ENCODE data around the gene GPR183.

The GPR183 gene

DNA sequence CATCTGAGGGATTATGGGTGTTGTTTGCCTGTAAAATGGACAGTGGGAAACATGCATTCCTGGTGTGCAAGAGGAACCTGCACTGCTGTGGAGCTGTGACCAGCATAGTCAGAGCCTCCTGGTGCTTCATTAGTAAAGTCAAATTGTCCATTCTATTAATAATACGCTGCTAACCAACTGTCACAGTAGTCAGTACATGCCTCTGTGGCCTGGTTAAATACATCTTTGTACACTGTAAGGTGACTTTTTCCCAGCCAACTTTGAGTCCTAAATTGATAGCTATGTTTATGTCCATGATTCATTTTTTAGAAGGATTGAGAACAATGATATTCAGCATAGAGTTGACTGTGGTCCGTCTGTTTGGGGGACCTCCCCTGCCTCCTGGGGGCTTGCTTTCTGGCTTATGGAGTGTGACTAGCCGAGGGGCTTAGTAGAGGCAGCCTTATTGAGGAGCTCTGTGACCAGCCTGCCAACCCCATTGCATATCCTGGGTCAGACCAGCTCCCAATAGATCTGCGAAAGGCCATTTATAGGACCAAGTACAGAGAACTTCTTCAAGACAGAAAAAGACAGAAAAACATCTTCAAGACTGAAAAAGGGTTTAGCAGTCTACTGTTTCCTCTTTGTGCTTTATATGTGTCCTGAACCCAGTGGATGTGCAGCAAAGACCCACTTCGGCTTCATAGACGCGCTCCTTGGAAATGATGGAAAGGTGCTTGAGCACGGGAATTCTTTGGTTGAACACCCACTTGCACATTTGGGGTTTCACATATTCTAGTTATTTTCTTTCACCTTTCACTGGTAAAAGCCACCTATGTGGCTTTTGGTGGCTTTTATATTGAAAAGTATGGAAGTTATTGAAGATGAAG is 4.3 kb downstream of the GPR183 start:
- POLR2A ChIA-PET = no interaction called here

GRCh38 chr13:99301913-99302636 is 5.1 kb downstream of the GPR183 start:
- ChIA-PET POLR2A (no interaction called here), CTCF (interaction anchor here (1.2 to 13.9 kb wide), 4 partner anchors 32 to 140 kb away, joined by 3 to 93 read pairs (median 4); no protein-coding TSS in a partner anchor)
- no peak for DNase-seq (ENCODE audit: low read depth, low spot score)
- no peak overlapping the region for H3K4me3 ChIP-seq (ENCODE audit: low read depth, low read length)
- no peak for TF ChIP-seq CTCF (IDR thresholded peaks at IDR 0.05; ENCODE audit: insufficient read depth, low read length, missing control alignments)

More for the DNA sequence above, 4.3 kb downstream of the GPR183 start:
- CTCF ChIA-PET = interaction anchor here (1.2 to 13.9 kb wide), 5 partner anchors 32 to 139 kb away, joined by 3 to 93 read pairs (median 5); no protein-coding TSS in a partner anchor
- no peak for TF ChIP-seq CTCF (IDR thresholded peaks at IDR 0.05; ENCODE audit: insufficient read depth, low read length, missing control alignments)
- no peak overlapping the region for H3K4me3 ChIP-seq (ENCODE audit: low read depth, low read length)
- no peak for DNase-seq (ENCODE audit: low read depth, low spot score)

GRCh38 chr13:99301056-99301838 is 6.0 kb downstream of the GPR183 start:
- CTCF ChIA-PET = interaction anchor here (1.6 to 13.9 kb wide), 2 partner anchors 32 to 135 kb away, joined by 5 to 93 read pairs; no protein-coding TSS in a partner anchor
- no peak for DNase-seq (ENCODE audit: low read depth, low spot score)
- H3K4me3 ChIP-seq (ENCODE audit: low read depth, low read length) = no peak overlapping the region
- POLR2A ChIA-PET = no interaction called here
- TF ChIP-seq CTCF (IDR thresholded peaks at IDR 0.05; ENCODE audit: insufficient read depth, low read length, missing control alignments) = no peak

- H3K4me3 ChIP-seq (ENCODE audit: low read depth, low read length) = no peak overlapping the region
- no peak for DNase-seq (ENCODE audit: low read depth, low spot score)
- ChIA-PET CTCF (interaction anchor here (1.3 to 13.9 kb wide), 3 partner anchors 30 to 137 kb away, joined by 4 to 93 read pairs (median 7); no protein-coding TSS in a partner anchor), POLR2A (no interaction called here)
- TF ChIP-seq CTCF (IDR thresholded peaks at IDR 0.05; ENCODE audit: insufficient read depth, low read length, missing control alignments) = no peak
Observed at GRCh38 chr13:99299920-99300341, 7.3 kb downstream of the GPR183 start.

- H3K4me3 ChIP-seq (ENCODE audit: low read depth, low read length) = no peak overlapping the region
- no peak for DNase-seq (ENCODE audit: low read depth, low spot score)
- no peak for TF ChIP-seq CTCF (IDR thresholded peaks at IDR 0.05; ENCODE audit: insufficient read depth, low read length, missing control alignments)
- CTCF ChIA-PET = interaction anchor here (1.1 to 13.9 kb wide), 4 partner anchors 28 to 137 kb away, joined by 3 to 93 read pairs (median 6); no protein-coding TSS in a partner anchor
- POLR2A ChIA-PET = no interaction called here
Observed at GRCh38 chr13:99299256-99299919, 7.8 kb downstream of the GPR183 start.
